Activated CD4-positive, alpha-beta T cell treated with anti-CD3 and anti-CD28 coated beads, Interleukin-10, Interleukin-2, amounts not matched to agents 100 ng/mL and 50 ng/mL, durations not matched to agents 16 hours and 8 hours (primary cell): ENCODE data around the gene ZDHHC18.
A peak's percentile ranks its signal among the peaks of the same experiment; 100 is the strongest.
"Not testable (repeated sequence)": the region's sequence is repeated elsewhere in the genome, so short reads cannot be mapped to it uniquely, and the experiment has no call there.

ENCODE experiments used
- DNase-seq: peaks from one replicate; pipeline ENCODE4 v3.0.0-alpha.2; 2020

The ZDHHC18 gene

GRCh38 chr1:26791626-26792025 lies 34.9 kb upstream of the ZDHHC18 start:
- DNase-seq = no peak

- DNase-seq = no peak
Observed at GRCh38 chr1:26792924-26793323, 33.6 kb upstream of the ZDHHC18 start.

- no peak for DNase-seq
Observed at GRCh38 chr1:26794391-26794790, 32.1 kb upstream of the ZDHHC18 start.

- no peak for DNase-seq
Observed at GRCh38 chr1:26797627-26798026, 28.9 kb upstream of the ZDHHC18 start.

- DNase-seq = peak; percentile 50
Observed at GRCh38 chr1:26799479-26800142, 26.9 kb upstream of the ZDHHC18 start.

DNA sequence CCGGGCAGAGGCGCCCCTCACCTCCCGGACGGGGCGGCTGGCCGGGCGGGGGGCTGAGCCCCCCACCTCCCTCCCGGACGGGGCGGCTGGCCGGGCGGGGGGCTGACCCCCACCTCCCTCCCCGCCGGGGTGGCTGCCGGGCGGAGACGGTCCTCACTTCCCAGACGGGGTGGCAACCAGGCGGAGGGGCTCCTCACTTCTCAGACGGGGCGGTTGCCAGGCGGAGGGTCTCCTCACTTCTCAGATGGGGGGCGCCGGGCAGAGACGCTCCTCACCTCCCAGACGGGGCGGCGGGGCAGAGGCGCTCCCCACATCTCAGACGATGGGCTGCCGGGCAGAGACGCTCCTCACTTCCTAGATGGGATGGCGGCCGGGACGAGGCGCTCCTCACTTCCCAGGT lies 22.6 kb upstream of the ZDHHC18 start:
- DNase-seq = not testable (repeated sequence)

DNA sequence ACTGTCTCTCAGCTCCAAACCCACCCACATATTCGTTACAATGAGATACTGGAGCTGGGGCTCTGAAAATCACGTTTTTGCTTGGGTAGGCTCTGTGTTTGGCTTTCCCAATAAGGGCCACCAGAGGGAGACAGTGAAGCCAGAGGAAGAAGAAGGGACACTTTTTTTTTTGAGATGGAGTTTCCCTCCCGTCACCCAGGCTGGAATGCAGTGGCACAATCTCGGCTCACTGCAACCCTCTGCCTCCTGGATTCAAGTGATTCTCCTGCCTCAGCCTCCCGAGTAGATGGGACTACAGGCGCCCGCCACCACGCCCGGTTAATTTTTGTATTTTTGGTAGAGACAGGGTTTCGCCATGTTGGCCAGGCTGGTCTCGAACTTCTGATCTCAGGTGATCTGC lies 16.4 kb upstream of the ZDHHC18 start:
- DNase-seq = peak; percentile 83

DNA sequence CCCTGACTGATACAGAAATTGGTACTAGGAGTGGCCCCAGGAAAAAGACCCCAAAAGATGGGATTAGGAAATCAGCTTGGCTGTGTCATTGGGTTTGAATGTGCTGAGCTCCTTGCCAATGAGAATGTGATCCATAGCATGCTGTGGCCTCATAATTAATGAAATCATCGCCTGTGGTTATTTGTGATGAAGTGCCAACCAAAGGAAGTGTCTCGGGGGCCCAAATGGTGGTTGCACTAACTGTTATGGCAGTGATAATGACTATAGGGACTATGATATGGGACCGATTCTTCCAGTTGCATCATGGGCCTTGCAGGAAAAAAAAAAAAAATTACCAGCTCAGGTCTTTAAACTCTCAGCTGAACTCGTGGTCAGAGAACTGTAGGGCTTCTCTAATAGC lies 15.4 kb upstream of the ZDHHC18 start:
- DNase-seq = peak; percentile 61

- DNase-seq = peak; percentile 77
Observed at GRCh38 chr1:26811708-26812107, 14.8 kb upstream of the ZDHHC18 start.

- no peak for DNase-seq
Observed at GRCh38 chr1:26814377-26814776, 12.1 kb upstream of the ZDHHC18 start.

DNA sequence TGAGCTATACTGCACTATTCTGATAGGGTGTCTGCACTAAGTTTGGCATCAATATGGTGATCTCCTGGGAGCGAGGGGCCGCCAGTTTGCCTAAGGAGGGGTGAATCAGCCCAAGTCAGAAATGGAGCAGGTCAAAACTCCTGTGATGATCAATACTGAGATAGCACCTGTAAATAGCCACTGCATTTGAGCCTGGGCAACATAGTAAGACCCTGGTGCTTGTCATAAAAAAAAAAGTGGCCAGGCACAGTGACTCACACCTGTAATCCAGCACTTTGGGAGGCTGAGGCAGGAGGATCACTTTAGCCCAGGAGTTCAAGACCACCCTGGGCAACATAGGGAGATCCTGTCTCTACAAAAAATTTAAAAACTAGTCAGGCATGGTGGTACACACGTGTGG lies 11.6 kb upstream of the ZDHHC18 start:
- DNase-seq = no peak

- peak; percentile 26 for DNase-seq
Observed at GRCh38 chr1:26820784-26821269, 5.7 kb upstream of the ZDHHC18 start.

DNA sequence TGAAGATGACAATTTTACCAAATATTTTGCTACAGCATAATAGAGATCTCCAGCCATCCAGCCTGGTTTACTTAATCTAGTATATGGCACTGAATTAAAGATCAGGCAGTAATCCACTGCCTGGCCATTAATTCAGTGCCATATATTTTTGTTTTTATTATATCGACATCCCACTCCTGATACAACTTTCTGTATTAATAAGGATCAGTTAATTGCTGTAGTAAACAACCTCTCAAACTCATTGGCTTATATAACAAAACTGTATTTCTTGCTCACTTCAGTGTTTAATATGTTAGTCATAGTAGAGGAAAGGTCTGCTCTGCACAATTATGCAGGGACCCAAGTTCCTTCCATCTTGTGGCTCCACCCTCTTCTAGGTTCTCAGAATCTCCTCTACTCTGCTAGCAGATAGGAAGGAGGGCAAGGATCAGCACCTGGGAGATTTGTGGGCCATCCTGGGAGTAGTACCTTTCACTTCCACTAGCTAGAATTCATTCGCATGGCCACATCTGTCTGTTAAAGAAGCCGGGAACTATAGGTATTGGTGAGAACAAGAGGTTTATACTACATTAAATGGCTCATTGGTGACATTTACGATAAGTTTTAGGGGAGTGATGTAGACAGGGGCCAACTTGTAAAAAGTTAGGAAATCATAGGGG lies 3.6 kb upstream of the ZDHHC18 start:
- DNase-seq = no peak

DNA sequence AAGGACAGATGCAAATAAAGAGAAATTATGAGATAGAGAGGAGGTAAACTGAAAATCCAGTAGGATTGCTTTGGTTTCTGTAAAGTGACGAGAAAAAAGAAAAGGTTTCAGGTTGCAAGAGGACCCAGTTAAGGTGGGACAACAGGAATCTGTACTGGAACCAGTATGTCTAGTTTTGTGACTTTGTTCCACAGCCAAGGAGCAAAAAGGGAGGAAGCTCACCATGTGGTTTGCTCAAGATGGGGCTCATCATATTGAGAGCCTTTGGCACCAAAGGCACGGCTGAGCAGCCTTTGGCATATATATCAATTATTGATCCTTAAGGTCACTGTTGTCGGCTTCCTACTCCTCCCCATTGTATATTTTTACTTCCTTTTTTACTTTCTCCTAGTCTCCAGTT lies 1.8 kb upstream of the ZDHHC18 start:
- no peak for DNase-seq

- no peak for DNase-seq
Observed at GRCh38 chr1:26827106-26827604, 667 bp downstream of the ZDHHC18 start.

GRCh38 chr1:26827663-26828062 lies 1.2 kb downstream of the ZDHHC18 start:
- DNase-seq = no peak

DNA sequence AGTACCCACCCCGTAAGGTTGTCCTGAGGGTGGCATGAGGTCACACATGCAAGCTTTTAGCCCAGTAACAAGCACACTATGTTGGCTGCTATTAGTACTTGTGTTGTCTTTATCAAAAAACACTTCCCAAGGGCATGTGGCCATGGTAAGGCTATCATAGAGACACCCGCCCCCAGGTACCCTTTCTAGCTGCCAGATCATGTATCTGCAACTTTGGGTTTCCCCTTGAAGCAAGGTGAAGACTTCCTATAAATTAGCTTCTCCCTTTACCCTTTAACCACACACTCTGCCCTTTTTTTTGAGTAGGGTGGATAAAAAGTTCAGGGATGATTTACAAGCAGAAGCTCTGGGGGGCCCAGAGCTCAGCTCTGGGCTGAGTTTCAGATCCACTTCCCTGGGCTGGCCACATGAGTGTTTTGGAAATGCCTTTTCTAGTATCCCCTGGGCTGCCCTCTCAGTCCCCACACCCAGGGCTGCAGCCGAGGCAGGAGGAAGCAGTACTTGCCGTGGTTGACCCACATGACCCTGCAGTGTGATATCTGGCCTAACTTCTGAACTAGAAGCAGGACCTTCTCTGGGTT lies 2.0 kb downstream of the ZDHHC18 start:
- DNase-seq = peak; percentile 35

GRCh38 chr1:26829184-26829911 lies 2.9 kb downstream of the ZDHHC18 start:
- no peak for DNase-seq

GRCh38 chr1:26831059-26831458 lies 4.6 kb downstream of the ZDHHC18 start:
- no peak for DNase-seq

- no peak for DNase-seq
Observed at GRCh38 chr1:26831546-26832248, 5.2 kb downstream of the ZDHHC18 start.

- DNase-seq = no peak
Observed at GRCh38 chr1:26832249-26832960, 5.9 kb downstream of the ZDHHC18 start.
